Measurements from ENCODE around the gene DCAF11.

DCAF11 gene

GRCh38 chr14:24127673-24128072 lies 13.1 kb downstream of the DCAF11 start:
- no peak overlapping the region for H2AFZ ChIP-seq (ENCODE audit: low read depth, low read length, severe bottlenecking)
- H3K9ac ChIP-seq (ENCODE audit: low read length) = no peak overlapping the region
- no peaks in the 10 kb centered on the region for H3K36me3 ChIP-seq (ENCODE audit: low read length)
- H3K4me3 ChIP-seq (ENCODE audit: insufficient read depth, low read length, poor library complexity, severe bottlenecking) = no peak overlapping the region
- no peak for TF ChIP-seq CTCF (IDR thresholded peaks at IDR 0.05; ENCODE audit: insufficient read depth, low read length, poor library complexity, severe bottlenecking)
- H3K27me3 ChIP-seq (ENCODE audit: low read length) = no peaks in the 10 kb centered on the region
- no peaks in the 10 kb centered on the region for H3K9me3 ChIP-seq (ENCODE audit: insufficient read depth, low read length)
- H3K27ac ChIP-seq (ENCODE audit: low read depth, low read length) = no peak overlapping the region
- H4K20me1 ChIP-seq (ENCODE audit: low read depth, low read length) = no peaks in the 10 kb centered on the region
- H3K4me2 ChIP-seq (ENCODE audit: low read depth, low read length, poor library complexity, severe bottlenecking) = no peak overlapping the region
- H3K79me2 ChIP-seq (ENCODE audit: insufficient read depth, low read length) = no peaks in the 10 kb centered on the region
- no peaks in the 10 kb centered on the region for H3K9me2 ChIP-seq (replicated peaks; ENCODE audit: insufficient read depth, low read length)
- H3F3A ChIP-seq (ENCODE audit: insufficient read depth) = no peaks in the 10 kb centered on the region; the same call in 1 of the 2 replicates

DNA sequence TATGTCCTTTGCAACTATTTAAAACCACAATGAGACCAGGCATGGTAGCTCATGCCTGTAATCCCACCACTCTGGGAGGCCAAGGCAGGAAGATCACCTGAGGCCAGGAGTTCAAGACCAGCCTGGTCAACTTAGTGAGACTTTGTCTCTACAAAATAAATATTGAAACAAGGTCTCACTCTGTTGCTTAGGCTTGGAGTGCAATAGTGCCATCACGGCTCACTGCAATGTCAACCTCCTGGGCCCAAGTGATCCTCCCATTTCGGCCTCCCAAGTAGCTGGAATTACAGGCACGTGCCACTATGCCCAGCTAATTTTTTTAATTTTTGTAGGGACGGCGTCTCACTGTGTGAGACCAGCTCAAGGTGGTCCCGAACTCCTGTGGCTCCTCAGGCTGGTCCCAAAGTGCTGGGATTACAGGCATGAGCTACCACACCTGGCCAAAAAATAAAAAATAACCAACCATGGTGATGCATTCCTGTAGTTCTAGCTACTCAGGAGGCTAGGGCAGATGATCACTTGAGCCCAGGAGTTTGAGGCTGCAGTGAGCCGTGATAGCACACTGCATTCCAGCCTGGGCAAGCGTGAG lies 14.9 kb downstream of the DCAF11 start:
- H3K79me2 ChIP-seq (ENCODE audit: insufficient read depth, low read length) = no peaks in the 10 kb centered on the region
- TF ChIP-seq CTCF (IDR thresholded peaks at IDR 0.05; ENCODE audit: insufficient read depth, low read length, poor library complexity, severe bottlenecking) (no peak), EZH2phosphoT487 (conservative IDR thresholded peaks at IDR 0.05; ENCODE audit: low read length) (no peak)
- H4K20me1 ChIP-seq (ENCODE audit: low read depth, low read length) = no peaks in the 10 kb centered on the region
- H3K9ac ChIP-seq (ENCODE audit: low read length) = no peak overlapping the region
- no peak overlapping the region for H3K27ac ChIP-seq (ENCODE audit: low read depth, low read length)
- no peaks in the 10 kb centered on the region; the same call in 1 of the 2 replicates for H3F3A ChIP-seq (ENCODE audit: insufficient read depth)
- H3K36me3 ChIP-seq (ENCODE audit: low read length) = no peaks in the 10 kb centered on the region
- no peak overlapping the region for H2AFZ ChIP-seq (ENCODE audit: low read depth, low read length, severe bottlenecking)
- no peaks in the 10 kb centered on the region for H3K9me3 ChIP-seq (ENCODE audit: insufficient read depth, low read length)
- H3K4me3 ChIP-seq (ENCODE audit: insufficient read depth, low read length, poor library complexity, severe bottlenecking) = no peak overlapping the region
- no peak overlapping the region for H3K4me2 ChIP-seq (ENCODE audit: low read depth, low read length, poor library complexity, severe bottlenecking)
- H3K9me2 ChIP-seq (replicated peaks; ENCODE audit: insufficient read depth, low read length) = no peaks in the 10 kb centered on the region
- no peaks in the 10 kb centered on the region for H3K27me3 ChIP-seq (ENCODE audit: low read length)

DNA sequence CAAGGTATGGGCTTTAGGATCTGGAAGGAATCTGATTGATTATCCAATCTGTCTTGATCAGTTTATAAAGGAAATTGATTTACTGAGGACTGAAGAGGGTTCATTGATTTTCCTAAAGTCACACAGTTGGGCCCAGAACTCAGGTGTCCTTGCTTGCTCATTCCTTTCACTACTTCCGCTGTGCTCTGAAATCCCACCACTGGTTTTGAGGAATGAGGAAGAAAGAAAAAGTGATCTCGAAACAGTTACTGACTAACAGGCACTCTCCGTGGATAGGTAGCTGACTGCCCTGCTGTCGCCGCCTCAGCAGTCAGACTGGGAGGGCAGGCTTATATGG lies 15.8 kb downstream of the DCAF11 start, which contains the start of gene FITM1:
Gene FITM1 (plus strand): TSS at position 280 of the 337 bp plus-strand sequence. CDS start 905 bp downstream, outside the sequence.
- TF ChIP-seq CTCF (IDR thresholded peaks at IDR 0.05; ENCODE audit: insufficient read depth, low read length, poor library complexity, severe bottlenecking) = no peak
- no peak for TF ChIP-seq EZH2phosphoT487 (conservative IDR thresholded peaks at IDR 0.05; ENCODE audit: low read length)
- Histone ChIP-seq H3K4me2 (ENCODE audit: low read depth, low read length, poor library complexity, severe bottlenecking) (no peak within 1 kb of the TSS), H3K9me2 (replicated peaks; ENCODE audit: insufficient read depth, low read length) (no peaks in the 10 kb centered on the region), H3K79me2 (ENCODE audit: insufficient read depth, low read length) (no peaks in the 10 kb centered on the region), H2AFZ (ENCODE audit: low read depth, low read length, severe bottlenecking) (no peak within 1 kb of the TSS), H4K20me1 (ENCODE audit: low read depth, low read length) (no peaks in the 10 kb centered on the region), H3K27me3 (ENCODE audit: low read length) (no peaks in the 10 kb centered on the region), H3K9me3 (ENCODE audit: insufficient read depth, low read length) (no peaks in the 10 kb centered on the region), H3K36me3 (ENCODE audit: low read length) (no peaks in the 10 kb centered on the region), H3K9ac (ENCODE audit: low read length) (no peak within 1 kb of the TSS), H3F3A (ENCODE audit: insufficient read depth) (peaks cover 3% of the 10 kb centered on the region), H3K27ac (ENCODE audit: low read depth, low read length) (no peak within 1 kb of the TSS), H3K4me3 (ENCODE audit: insufficient read depth, low read length, poor library complexity, severe bottlenecking) (no peak within 1 kb of the TSS)
